Nephron (organoid): Measurements from ENCODE around the gene WDFY3.
"Not testable (repeated sequence)": the region's sequence is repeated elsewhere in the genome, so short reads cannot be mapped to it uniquely, and the experiment has no call there.

Experiments
- H3K27ac Mint-ChIP-seq, 3 experiments: 2 replicates each; pipeline ENCODE4 v1.8.0; 2020; ENCODE audit warnings: mixed read lengths in 3 of 3, mild to moderate bottlenecking in 2 of 3, moderate library complexity in 1 of 3
- H3K27me3 Mint-ChIP-seq: 2 replicates; pipeline ENCODE4 v1.8.0; 2021; ENCODE audit warnings: low read depth, mild to moderate bottlenecking, moderate library complexity, mixed read lengths
- H3K36me3 Mint-ChIP-seq: 2 replicates; pipeline ENCODE4 v1.8.0; 2020; ENCODE audit warnings: low read depth, mixed read lengths
- H3K4me1 Mint-ChIP-seq: 2 replicates; pipeline ENCODE4 v1.8.0; 2020; ENCODE audit warnings: mixed read lengths
- H3K4me3 Mint-ChIP-seq, 3 experiments: 2 replicates each; pipeline ENCODE4 v1.8.0; 2020; ENCODE audit warnings: mild to moderate bottlenecking in 3 of 3, mixed read lengths in 3 of 3, moderate library complexity in 2 of 3
- H3K9me3 Mint-ChIP-seq: 2 replicates; pipeline ENCODE4 v1.8.0; 2020; ENCODE audit warnings: mixed read lengths
- TF ChIP-seq, protein P1 (sequence below), 3 experiments: fragments of 200-600 bp; sonication (generic); IDR thresholded peaks; one replicate each; pipeline ENCODE4 v1.5.0; 2021; ENCODE audit warnings: antibody characterized with exemption in 3 of 3; ENCODE audit not compliant: unreplicated experiment in 3 of 3

WDFY3 gene

GRCh38 chr4:84684361-84684760 lies 282.1 kb downstream of the WDFY3 start:
- Mint-ChIP-seq H3K27ac (no peak overlapping the region), H3K4me3 (no peak overlapping the region), H3K4me1 (peaks cover 14% of the 10 kb centered on the region), H3K27me3 (no peaks in the 10 kb centered on the region), H3K9me3 (no peaks in the 10 kb centered on the region), H3K36me3 (peaks cover 83% of the 10 kb centered on the region)
- TF ChIP-seq, protein P1, sequence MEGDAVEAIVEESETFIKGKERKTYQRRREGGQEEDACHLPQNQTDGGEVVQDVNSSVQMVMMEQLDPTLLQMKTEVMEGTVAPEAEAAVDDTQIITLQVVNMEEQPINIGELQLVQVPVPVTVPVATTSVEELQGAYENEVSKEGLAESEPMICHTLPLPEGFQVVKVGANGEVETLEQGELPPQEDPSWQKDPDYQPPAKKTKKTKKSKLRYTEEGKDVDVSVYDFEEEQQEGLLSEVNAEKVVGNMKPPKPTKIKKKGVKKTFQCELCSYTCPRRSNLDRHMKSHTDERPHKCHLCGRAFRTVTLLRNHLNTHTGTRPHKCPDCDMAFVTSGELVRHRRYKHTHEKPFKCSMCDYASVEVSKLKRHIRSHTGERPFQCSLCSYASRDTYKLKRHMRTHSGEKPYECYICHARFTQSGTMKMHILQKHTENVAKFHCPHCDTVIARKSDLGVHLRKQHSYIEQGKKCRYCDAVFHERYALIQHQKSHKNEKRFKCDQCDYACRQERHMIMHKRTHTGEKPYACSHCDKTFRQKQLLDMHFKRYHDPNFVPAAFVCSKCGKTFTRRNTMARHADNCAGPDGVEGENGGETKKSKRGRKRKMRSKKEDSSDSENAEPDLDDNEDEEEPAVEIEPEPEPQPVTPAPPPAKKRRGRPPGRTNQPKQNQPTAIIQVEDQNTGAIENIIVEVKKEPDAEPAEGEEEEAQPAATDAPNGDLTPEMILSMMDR (IDR thresholded peaks at IDR 0.05; ENCODE audit: unreplicated experiment in 3 of 3): no peak

DNA sequence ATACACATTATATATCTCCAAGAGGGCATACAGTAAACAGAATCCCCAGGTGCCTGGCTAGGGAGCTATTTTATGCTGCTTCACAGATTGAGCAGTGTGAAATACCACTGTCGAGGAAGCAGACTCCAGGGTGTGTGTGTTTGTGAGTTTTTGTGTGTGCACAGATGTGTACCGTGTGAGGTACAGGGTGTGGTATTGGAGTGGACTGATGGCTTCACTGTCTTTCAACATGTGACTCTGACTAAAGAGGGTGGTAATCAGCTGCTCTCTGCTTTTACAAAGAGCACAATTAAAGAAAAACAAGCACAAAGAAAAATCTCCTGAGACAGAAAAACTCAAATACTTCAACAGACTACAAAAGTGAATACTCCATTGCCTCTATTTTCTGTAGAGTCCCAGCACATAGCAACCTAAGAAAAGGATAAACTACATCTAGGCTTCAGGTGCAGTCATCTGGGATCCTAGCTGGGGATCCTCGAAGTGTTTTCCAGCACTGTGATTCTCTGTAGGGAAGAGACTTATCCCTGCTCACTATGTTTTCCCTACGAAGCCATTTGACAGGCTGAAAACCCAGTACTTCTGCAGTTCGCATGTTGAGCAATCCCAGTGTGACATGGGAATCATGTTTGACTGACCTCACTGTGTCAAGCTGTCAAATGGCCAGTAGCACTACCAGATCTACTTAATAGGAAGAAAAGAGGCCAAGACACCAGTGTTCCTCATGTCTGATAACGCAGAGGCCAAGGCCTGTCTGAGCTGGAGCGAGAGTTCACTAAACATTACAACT lies 283.2 kb downstream of the WDFY3 start:
- H3K4me1 Mint-ChIP-seq: peaks cover 19% of the 10 kb centered on the region
- TF ChIP-seq, protein P1 (IDR thresholded peaks at IDR 0.05; ENCODE audit: unreplicated experiment in 3 of 3): no peak
- no peaks in the 10 kb centered on the region for H3K27me3 Mint-ChIP-seq
- H3K9me3 Mint-ChIP-seq: no peaks in the 10 kb centered on the region
- peak overlapping the region in 1 of 3 experiments; percentile 29 for H3K27ac Mint-ChIP-seq
- no peak overlapping the region for H3K4me3 Mint-ChIP-seq
- H3K36me3 Mint-ChIP-seq: peaks cover 80% of the 10 kb centered on the region

DNA sequence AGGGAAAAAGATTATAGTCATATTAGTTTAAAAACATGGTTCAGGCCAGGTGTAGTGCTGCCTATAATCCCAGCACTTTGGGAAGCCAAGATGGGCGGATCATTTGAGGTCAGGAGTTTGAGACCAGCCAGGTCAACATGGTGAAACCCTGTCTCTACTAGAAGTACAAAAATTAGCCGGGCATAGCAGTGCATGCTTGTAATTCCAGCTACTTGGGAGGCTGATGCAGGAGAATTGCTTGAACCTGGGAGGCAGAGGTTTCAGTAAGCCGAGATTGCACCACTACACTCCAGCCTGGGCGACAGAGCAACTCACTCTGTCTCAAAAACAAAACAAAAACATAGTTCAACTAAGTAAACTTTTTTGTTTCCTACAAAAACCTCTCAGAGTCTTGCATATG lies 283.8 kb downstream of the WDFY3 start:
- not testable (repeated sequence) for H3K27ac Mint-ChIP-seq, H3K9me3 Mint-ChIP-seq, H3K27me3 Mint-ChIP-seq, H3K4me3 Mint-ChIP-seq
- Mint-ChIP-seq H3K4me1 (peaks cover 19% of the 10 kb centered on the region), H3K36me3 (peaks cover 80% of the 10 kb centered on the region)

- no peaks in the 10 kb centered on the region for H3K9me3 Mint-ChIP-seq
- peak overlapping the region in 2 of 3 experiments; percentile 50 to 51 for H3K27ac Mint-ChIP-seq
- no peak overlapping the region for H3K4me3 Mint-ChIP-seq
- H3K4me1 Mint-ChIP-seq: peaks cover 19% of the 10 kb centered on the region
- peaks cover 80% of the 10 kb centered on the region for H3K36me3 Mint-ChIP-seq
- H3K27me3 Mint-ChIP-seq: no peaks in the 10 kb centered on the region
- TF ChIP-seq, protein P1 (IDR thresholded peaks at IDR 0.05; ENCODE audit: unreplicated experiment in 3 of 3): no peak
These were observed 284.8 kb downstream of the WDFY3 start for GRCh38 chr4:84681486-84682274.

DNA sequence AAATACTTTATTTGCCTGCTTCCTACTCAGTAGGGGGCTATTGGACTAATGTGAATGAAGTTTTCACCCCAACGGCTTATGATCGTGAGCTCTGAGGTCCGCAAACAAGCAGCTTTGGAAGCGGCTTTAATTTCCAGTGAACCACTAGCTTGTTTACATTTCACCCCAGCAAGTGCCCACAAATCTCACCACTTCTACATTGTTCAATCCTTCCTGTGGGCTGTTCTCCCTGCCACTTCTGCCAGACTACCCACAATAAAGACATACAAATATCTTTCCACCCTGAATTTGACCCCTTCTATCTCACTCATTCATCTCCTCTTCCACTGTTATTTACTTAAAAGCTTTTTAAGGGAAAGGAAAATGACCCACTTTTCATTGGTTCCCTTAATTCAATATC lies 285.5 kb downstream of the WDFY3 start:
- Mint-ChIP-seq H3K27ac (peak overlapping the region in 1 of 3 experiments; percentile 51), H3K4me1 (peaks cover 19% of the 10 kb centered on the region), H3K27me3 (no peaks in the 10 kb centered on the region), H3K9me3 (no peaks in the 10 kb centered on the region), H3K36me3 (peaks cover 80% of the 10 kb centered on the region), H3K4me3 (no peak overlapping the region)
- TF ChIP-seq, protein P1 (IDR thresholded peaks at IDR 0.05; ENCODE audit: unreplicated experiment in 3 of 3): no peak

DNA sequence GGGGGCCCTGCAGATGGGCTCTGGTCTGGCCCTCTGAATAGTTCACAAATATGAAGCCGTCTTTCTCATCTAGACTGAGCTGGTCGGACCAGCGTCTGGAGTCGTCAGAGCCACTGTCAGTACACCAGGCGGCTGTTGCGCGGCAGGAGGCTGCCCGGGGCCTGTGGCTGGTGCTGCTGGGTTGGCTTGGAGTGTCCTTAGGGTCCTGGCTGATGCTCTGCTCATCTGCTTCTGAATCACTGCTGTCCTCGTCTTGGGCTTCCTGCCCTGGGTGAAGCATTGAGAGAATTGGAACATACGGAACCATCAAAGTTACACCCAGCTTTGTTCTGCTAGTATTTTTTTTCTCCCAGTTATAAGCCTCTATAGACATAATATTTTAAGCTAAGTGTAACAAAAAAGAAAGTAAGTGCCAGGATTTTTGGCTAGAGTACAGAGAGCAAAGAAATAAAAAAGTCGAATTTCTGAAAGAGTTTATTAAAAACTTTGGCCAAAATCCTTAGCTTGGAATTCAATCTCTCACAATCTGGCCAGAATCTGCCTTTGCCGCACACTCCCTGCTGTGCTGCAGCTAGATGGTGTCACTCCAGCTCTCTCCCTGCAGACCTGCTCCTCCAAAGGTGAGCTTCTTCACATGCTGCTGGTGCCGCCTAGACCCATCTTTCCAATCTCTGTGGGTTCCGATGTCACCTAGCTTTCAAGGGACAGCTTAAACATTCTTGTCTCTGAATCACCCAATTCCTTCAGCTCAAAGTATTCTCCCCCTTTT lies 287.3 kb downstream of the WDFY3 start:
- no peaks in the 10 kb centered on the region for H3K9me3 Mint-ChIP-seq
- peaks cover 19% of the 10 kb centered on the region for H3K4me1 Mint-ChIP-seq

More for the DNA sequence above, 287.3 kb downstream of the WDFY3 start:
- H3K36me3 Mint-ChIP-seq: peaks cover 75% of the 10 kb centered on the region
- peak overlapping the region in 1 of 3 experiments; percentile 40 for H3K27ac Mint-ChIP-seq
- TF ChIP-seq, protein P1 (IDR thresholded peaks at IDR 0.05; ENCODE audit: unreplicated experiment in 3 of 3): no peak
- H3K27me3 Mint-ChIP-seq: no peaks in the 10 kb centered on the region
- H3K4me3 Mint-ChIP-seq: no peak overlapping the region
